BE2C (cell line): Measurements from ENCODE around the gene LRMDA.

Experiments
- DNase-seq: peaks from one replicate; pipeline ENCODE4 v3.0.0-alpha.2; 2020
- H3K27me3 ChIP-seq: fragments of 250-450 bp; sonication (Bioruptor Pico); 2 replicates; pipeline ENCODE4 v1.5.1; 2020; ENCODE audit warnings: mild to moderate bottlenecking
- H3K36me3 ChIP-seq: fragments of 250-450 bp; sonication (Bioruptor Pico); 2 replicates; pipeline ENCODE4 v1.5.1; 2020; ENCODE audit warnings: mild to moderate bottlenecking
- H3K4me1 ChIP-seq: fragments of 250-450 bp; sonication (Bioruptor Pico); 2 replicates; pipeline ENCODE4 v1.5.1; 2020
- H3K4me3 ChIP-seq: 2 replicates; pipeline ENCODE4 v1.5.1; 2011; ENCODE audit warnings: low read depth, low read length
- H3K9me3 ChIP-seq: fragments of 250-450 bp; sonication (Bioruptor Pico); 2 replicates; pipeline ENCODE4 v1.5.1; 2020
- TF ChIP-seq, protein P1 (sequence below): IDR thresholded peaks from 2 replicates; pipeline ENCODE4 v1.5.1; 2012; ENCODE audit warnings: mild to moderate bottlenecking, low read depth, low read length

The LRMDA gene

DNA sequence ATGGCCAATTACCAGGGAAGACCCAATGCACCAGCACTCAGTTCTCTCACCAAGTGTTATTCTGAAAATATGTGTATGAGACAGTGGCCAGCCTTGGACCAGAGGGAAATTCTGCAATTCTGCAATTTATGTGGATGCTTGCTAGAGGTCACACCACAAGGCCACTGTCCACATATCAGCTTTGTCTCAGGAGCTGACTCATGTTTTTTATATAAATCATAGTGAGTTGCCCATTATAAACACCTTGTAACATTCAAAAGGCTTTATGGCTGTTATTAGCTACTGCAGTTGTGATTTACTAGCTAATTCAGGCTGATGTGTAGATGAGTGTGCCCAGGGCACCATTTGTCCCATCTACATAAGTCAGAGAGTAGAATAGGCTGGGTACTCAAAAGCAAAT is 649.0 kb downstream of the LRMDA start:
- DNase-seq = no peak
- H3K27me3 ChIP-seq = no peaks in the 10 kb centered on the region

DNA sequence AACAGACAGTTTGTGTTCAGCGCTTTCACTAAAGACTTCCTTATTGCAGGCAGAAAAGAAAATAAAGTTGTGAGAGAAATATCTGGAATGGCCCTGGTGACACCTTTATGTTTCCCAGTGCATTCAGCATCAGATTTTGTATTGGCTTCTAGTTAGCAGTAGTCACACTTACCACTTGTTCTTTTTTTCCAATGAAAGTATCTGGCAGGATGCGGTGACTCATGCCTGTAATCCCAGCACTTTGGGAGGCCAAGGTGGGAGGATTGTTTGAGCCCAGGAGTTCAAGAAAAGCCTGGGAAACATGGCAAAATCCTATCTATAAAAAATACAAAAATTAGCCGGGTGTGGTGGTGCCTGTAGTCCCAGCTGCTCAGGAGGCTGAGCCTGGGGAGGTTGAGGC is 649.6 kb downstream of the LRMDA start:
- TF ChIP-seq, protein P1, sequence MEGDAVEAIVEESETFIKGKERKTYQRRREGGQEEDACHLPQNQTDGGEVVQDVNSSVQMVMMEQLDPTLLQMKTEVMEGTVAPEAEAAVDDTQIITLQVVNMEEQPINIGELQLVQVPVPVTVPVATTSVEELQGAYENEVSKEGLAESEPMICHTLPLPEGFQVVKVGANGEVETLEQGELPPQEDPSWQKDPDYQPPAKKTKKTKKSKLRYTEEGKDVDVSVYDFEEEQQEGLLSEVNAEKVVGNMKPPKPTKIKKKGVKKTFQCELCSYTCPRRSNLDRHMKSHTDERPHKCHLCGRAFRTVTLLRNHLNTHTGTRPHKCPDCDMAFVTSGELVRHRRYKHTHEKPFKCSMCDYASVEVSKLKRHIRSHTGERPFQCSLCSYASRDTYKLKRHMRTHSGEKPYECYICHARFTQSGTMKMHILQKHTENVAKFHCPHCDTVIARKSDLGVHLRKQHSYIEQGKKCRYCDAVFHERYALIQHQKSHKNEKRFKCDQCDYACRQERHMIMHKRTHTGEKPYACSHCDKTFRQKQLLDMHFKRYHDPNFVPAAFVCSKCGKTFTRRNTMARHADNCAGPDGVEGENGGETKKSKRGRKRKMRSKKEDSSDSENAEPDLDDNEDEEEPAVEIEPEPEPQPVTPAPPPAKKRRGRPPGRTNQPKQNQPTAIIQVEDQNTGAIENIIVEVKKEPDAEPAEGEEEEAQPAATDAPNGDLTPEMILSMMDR = no peak
- H3K4me1 ChIP-seq = no peaks in the 10 kb centered on the region
- no peaks in the 10 kb centered on the region for H3K9me3 ChIP-seq
- H3K36me3 ChIP-seq = no peaks in the 10 kb centered on the region
- no peak overlapping the region for H3K4me3 ChIP-seq
- DNase-seq = no peak
- no peaks in the 10 kb centered on the region for H3K27me3 ChIP-seq

More for the DNA sequence above, 649.0 kb downstream of the LRMDA start:
- no peak overlapping the region for H3K4me3 ChIP-seq
- TF ChIP-seq, protein P1 = no peak
- no peaks in the 10 kb centered on the region for H3K4me1 ChIP-seq
- H3K36me3 ChIP-seq = no peaks in the 10 kb centered on the region
- H3K9me3 ChIP-seq = no peaks in the 10 kb centered on the region

DNA sequence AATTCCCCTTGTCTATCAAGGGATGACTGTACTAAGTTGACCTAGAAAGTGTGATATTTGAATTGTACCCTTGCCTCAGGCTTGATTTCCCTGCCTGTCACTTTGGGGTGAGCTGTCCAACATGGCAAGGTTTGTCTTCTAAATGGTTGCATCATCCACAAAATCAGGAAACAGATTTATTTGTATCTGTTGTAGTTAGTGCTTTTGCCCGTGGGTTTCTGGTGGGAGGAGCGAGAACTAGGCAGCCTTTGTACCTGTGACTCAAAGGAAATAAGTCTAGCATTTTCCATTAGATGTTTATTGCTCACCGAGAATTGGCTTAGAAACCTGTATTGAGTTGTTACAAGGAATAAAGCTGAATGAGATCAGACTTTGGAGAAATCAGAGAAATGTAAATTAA is 650.8 kb downstream of the LRMDA start:
- Histone ChIP-seq H3K4me3 (no peak overlapping the region), H3K27me3 (no peaks in the 10 kb centered on the region), H3K36me3 (no peaks in the 10 kb centered on the region), H3K9me3 (no peaks in the 10 kb centered on the region), H3K4me1 (no peaks in the 10 kb centered on the region)
- no peak for DNase-seq
- TF ChIP-seq, protein P1 = no peak

DNA sequence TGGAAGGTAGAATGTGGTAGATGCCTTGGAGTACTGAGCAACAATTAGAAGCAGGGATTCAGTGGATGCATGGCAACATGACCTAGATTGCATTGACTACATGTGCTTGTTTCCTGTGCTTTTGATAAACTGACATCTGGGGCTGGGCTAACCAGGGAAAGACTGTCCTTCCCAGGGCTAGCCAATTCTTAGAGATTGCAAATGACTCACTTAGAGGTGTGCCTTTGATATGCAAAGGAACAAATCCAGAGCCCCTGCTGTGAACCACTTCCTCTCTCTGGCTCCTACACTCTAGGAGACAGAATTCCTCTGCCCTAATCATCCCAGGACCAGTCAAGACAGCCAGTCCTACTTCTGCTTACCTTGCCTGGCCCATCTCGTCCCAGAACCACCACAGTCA is 651.5 kb downstream of the LRMDA start:
- H3K27me3 ChIP-seq = no peaks in the 10 kb centered on the region
- H3K36me3 ChIP-seq = no peaks in the 10 kb centered on the region
- no peaks in the 10 kb centered on the region for H3K4me1 ChIP-seq
- H3K9me3 ChIP-seq = no peaks in the 10 kb centered on the region
- no peak for DNase-seq
- no peak overlapping the region for H3K4me3 ChIP-seq
- TF ChIP-seq, protein P1 = no peak

DNA sequence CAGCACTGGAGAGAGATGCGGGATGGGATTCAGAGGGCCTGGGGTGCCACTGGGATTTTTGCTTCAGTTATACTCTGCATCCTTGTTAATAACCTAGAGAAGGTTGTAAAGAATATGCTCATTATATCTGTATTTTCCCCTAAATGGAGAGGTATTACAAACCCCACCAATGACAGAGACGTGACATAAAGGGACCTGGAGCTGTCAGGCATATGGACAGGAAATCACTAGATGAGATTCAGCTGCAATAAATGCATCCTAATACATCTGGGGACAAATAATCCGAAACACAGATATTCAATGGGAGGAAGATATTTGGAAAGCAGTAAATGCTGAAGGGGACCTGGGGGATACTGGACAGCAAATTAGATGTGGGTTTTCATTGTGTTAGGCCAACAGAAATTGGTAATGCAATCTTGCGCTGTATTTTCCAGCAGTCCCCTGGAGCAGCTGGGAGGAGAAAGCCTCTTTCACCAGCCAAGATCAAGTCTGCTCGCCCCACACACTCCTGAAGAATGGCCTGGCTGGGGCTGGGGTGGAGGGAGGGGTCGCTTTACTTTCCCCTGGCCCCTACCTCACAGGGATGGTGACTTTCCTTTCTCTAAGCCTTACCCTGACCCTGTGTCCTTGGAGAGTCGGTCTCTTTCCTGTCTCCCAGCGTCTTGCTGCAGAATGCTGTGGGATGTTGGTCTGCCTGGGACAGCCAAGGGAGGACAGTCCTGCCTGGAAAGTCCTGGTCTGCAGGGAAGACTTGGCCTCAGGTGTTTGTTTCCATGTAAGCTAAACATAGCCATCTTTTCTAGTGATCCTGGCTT is 653.8 kb downstream of the LRMDA start:
- Histone ChIP-seq H3K4me1 (no peaks in the 10 kb centered on the region), H3K9me3 (no peaks in the 10 kb centered on the region), H3K27me3 (no peaks in the 10 kb centered on the region), H3K4me3 (no peak overlapping the region), H3K36me3 (no peaks in the 10 kb centered on the region)
- TF ChIP-seq, protein P1 = no peak
- no peak for DNase-seq

DNA sequence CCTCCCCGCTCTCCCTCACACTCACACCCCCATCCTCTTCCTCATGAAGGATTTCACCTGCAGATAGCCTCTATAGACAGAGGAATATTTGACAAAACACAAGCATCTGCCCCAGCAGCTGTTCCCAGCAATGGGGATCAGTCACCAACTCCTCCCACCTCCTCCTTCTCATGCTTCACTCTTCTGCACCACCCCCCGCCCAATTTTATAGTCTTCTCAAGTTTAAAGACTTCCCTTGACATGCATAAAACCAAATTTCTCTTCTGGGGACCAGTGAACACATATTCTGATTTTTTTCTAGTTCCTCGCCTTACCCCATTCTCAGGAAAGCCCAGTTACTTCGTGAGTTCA is 654.4 kb downstream of the LRMDA start:
- no peak for DNase-seq
- Histone ChIP-seq H3K36me3 (no peaks in the 10 kb centered on the region), H3K27me3 (no peaks in the 10 kb centered on the region), H3K9me3 (no peaks in the 10 kb centered on the region), H3K4me3 (no peak overlapping the region), H3K4me1 (no peaks in the 10 kb centered on the region)
- TF ChIP-seq, protein P1 = no peak
